Sigmoid colon (tissue), 7 donors: Measurements from ENCODE around the gene SERPINB11. TPM values are rescaled to one million over a fixed set of nuclear protein-coding genes. Genes with fewer than 3 reads are reported as not detected.
"Not testable (repeated sequence)": the region's sequence is repeated elsewhere in the genome, so short reads cannot be mapped to it uniquely, and the experiment has no call there.

Experiments
- DNase-seq: peaks from one replicate; pipeline ENCODE4 v3.0.0-alpha.2; 2019
- H3K27ac ChIP-seq, 4 donors: fragments of 200-600 bp; sonication (generic); one replicate each; pipeline ENCODE4 v1.5.1; 2016 to 2019; ENCODE audit warnings: mild to moderate bottlenecking in 1 of 4
- H3K27me3 ChIP-seq, 3 donors: fragments of 200-600 bp; sonication (generic); one replicate each; pipeline ENCODE4 v1.5.1; 2019; ENCODE audit warnings: mild to moderate bottlenecking in 1 of 3
- H3K36me3 ChIP-seq, 4 donors: fragments of 200-600 bp; sonication (generic); one replicate each; pipeline ENCODE4 v1.5.1; 2016 to 2019
- H3K4me1 ChIP-seq, 4 donors: fragments of 200-600 bp; sonication (generic); one replicate each; pipeline ENCODE4 v1.5.1; 2017 to 2019
- H3K4me3 ChIP-seq, 4 donors: fragments of 200-600 bp; sonication (generic); one replicate each; pipeline ENCODE4 v1.5.1; 2017 to 2019; ENCODE audit warnings: mild to moderate bottlenecking in 2 of 4, moderate library complexity in 1 of 4
- H3K9me3 ChIP-seq, 4 donors: fragments of 200-600 bp in 3 of 4; sonication (generic) in 3 of 4; one replicate each; pipeline versions ENCODE4 v1.5.1 to v1.6.1; 2013 to 2019
- EP300 ChIP-seq, 4 donors: sonication (generic); formaldehyde crosslinking; IDR thresholded peaks; one replicate each; pipeline ENCODE4 v1.6.1; 2017; ENCODE audit warnings: antibody characterized with exemption in 4 of 4
- POLR2A ChIP-seq, 2 donors: fragments of 450-650 bp; IDR thresholded peaks; one replicate each; pipeline ENCODE4 v1.6.1; 2016; ENCODE audit warnings: antibody characterized with exemption in 2 of 2, mild to moderate bottlenecking in 2 of 2, moderate library complexity in 2 of 2
- POLR2AphosphoS5 ChIP-seq, 4 donors: sonication (generic); formaldehyde crosslinking; IDR thresholded peaks; one replicate each; pipeline ENCODE4 v1.6.1; 2017; ENCODE audit warnings: antibody characterized with exemption in 4 of 4
- WGBS, 2 donors: extraction: QIAGEN DNeasy Blood & Tissue Kit; methylation state at CpG; one replicate each; pipeline ENCODE4 v1.1.7; 2013; 5-methylcytosine and 5-hydroxymethylcytosine counted together
- intact Hi-C: fragments of 100-400 bp; cut with DNase I; formaldehyde crosslinking; loops from one replicate; pipeline ENCODE4 v1.15.1; 2023
- polyA plus RNA-seq, 3 donors: library from polyadenylated mRNA; stranded (reverse); fragments of 200-250 nt; gene quantifications; one replicate each; pipeline ENCODE4 v1.2.3, GENCODE V29; 2013
- total RNA-seq, 4 donors: library from RNA; depleted of rRNA; stranded (reverse); fragments of >200 nt; gene quantifications; one replicate each; pipeline ENCODE4 v1.1.0, GENCODE V29; 2016
- TF ChIP-seq, protein P1 (sequence below), 4 experiments: fragments of 450-650 bp in 3 of 4; fragments of 200-600 bp in 1 of 4; IDR thresholded peaks; one replicate each; pipeline ENCODE4 v1.5.1; 2016 to 2019; ENCODE audit warnings: antibody characterized with exemption in 4 of 4, mild to moderate bottlenecking in 3 of 4, moderate library complexity in 2 of 4
- donor health status: healthy with polysubstance abuse.
- donor health status: Bipolar disorder and iron deficiency.
- donor health status: healthy.

SERPINB11 gene
- total and polyA plus RNA-seq, 7 donors, result not detected

- H3K9me3 ChIP-seq, result peaks cover 0 to 7% (median 0%) of the 10 kb centered on the region in 4 donors
- H3K4me3 ChIP-seq, result no peak overlapping the region
- no peak for DNase-seq
- no peak for TF ChIP-seq POLR2A (IDR thresholded peaks at IDR 0.05)
- TF ChIP-seq EP300 (IDR thresholded peaks at IDR 0.05), result no peak
- TF ChIP-seq, protein P1, sequence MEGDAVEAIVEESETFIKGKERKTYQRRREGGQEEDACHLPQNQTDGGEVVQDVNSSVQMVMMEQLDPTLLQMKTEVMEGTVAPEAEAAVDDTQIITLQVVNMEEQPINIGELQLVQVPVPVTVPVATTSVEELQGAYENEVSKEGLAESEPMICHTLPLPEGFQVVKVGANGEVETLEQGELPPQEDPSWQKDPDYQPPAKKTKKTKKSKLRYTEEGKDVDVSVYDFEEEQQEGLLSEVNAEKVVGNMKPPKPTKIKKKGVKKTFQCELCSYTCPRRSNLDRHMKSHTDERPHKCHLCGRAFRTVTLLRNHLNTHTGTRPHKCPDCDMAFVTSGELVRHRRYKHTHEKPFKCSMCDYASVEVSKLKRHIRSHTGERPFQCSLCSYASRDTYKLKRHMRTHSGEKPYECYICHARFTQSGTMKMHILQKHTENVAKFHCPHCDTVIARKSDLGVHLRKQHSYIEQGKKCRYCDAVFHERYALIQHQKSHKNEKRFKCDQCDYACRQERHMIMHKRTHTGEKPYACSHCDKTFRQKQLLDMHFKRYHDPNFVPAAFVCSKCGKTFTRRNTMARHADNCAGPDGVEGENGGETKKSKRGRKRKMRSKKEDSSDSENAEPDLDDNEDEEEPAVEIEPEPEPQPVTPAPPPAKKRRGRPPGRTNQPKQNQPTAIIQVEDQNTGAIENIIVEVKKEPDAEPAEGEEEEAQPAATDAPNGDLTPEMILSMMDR (IDR thresholded peaks at IDR 0.05), result no peak
- no peak for TF ChIP-seq POLR2AphosphoS5 (IDR thresholded peaks at IDR 0.05)
- intact Hi-C loops, result no loop called here
- no peaks in the 10 kb centered on the region for H3K36me3 ChIP-seq
- H3K4me1 ChIP-seq, result no peaks in the 10 kb centered on the region
- no peaks in the 10 kb centered on the region for H3K27me3 ChIP-seq
- H3K27ac ChIP-seq, result no peak overlapping the region
Observed at GRCh38 chr18:63757541-63757940, 54.8 kb downstream of the SERPINB11 start.

- Histone ChIP-seq H3K4me1 (no peaks in the 10 kb centered on the region), H3K27me3 (no peaks in the 10 kb centered on the region), H3K4me3 (no peak overlapping the region), H3K36me3 (no peaks in the 10 kb centered on the region), H3K9me3 (peaks cover 0 to 7% (median 0%) of the 10 kb centered on the region in 4 donors), H3K27ac (no peak overlapping the region)
- 72 to 81% methylated on average over 3 of the region's 3 CpGs for WGBS, 2 donors
- no peak for DNase-seq
- TF ChIP-seq POLR2AphosphoS5 (IDR thresholded peaks at IDR 0.05) (no peak), EP300 (IDR thresholded peaks at IDR 0.05) (no peak), POLR2A (IDR thresholded peaks at IDR 0.05) (no peak)
- TF ChIP-seq, protein P1 (IDR thresholded peaks at IDR 0.05), result no peak
- intact Hi-C loops, result no loop called here
Observed at GRCh38 chr18:63758615-63759240, 56.0 kb downstream of the SERPINB11 start.

DNA sequence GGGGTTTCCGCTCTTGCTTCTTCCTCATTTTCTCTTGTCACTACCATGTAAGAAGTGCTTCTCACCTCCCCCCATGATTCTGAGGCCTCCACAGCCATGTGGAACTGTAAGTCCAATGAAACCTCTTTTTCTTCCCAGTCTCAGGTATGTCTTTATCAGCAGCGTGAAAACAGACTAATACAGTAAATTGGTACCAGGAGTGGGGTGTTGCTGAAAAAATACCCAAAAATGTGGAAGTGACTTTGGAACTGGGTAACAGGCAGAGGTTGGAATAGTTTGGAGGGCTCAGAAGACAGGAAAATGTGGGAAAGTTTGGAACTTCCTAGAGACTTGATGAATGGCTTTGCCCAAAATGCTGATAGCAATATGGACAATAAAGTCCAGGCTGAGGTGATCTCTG, 57.0 kb downstream of the SERPINB11 start:
- intact Hi-C loops, H3K27me3 ChIP-seq, DNase-seq, H3K4me1 ChIP-seq, H3K9me3 ChIP-seq, H3K36me3 ChIP-seq, H3K27ac ChIP-seq, H3K4me3 ChIP-seq: not testable (repeated sequence)
- WGBS, 2 donors, result 97 to 98% methylated on average over 2 of the region's 2 CpGs

- intact Hi-C loops, result no loop called here
- 87 to 91% methylated on average over 1 of the region's 1 CpG for WGBS, 2 donors
- TF ChIP-seq POLR2A (IDR thresholded peaks at IDR 0.05) (no peak), EP300 (IDR thresholded peaks at IDR 0.05) (no peak), POLR2AphosphoS5 (IDR thresholded peaks at IDR 0.05) (no peak)
- TF ChIP-seq, protein P1 (IDR thresholded peaks at IDR 0.05), result no peak
Observed at GRCh38 chr18:63762518-63762917, 59.8 kb downstream of the SERPINB11 start.

GRCh38 chr18:63763831-63764600, 61.3 kb downstream of the SERPINB11 start:
- 81 to 86% methylated on average over 3 of the region's 3 CpGs for WGBS, 2 donors
- TF ChIP-seq POLR2AphosphoS5 (IDR thresholded peaks at IDR 0.05), result no peak
- TF ChIP-seq, protein P1 (IDR thresholded peaks at IDR 0.05), result no peak
- TF ChIP-seq EP300 (IDR thresholded peaks at IDR 0.05), result no peak
- no peak for TF ChIP-seq POLR2A (IDR thresholded peaks at IDR 0.05)
- Histone ChIP-seq H3K9me3 (peaks cover 0 to 7% (median 0%) of the 10 kb centered on the region in 4 donors), H3K27ac (no peak overlapping the region), H3K4me3 (no peak overlapping the region), H3K4me1 (no peaks in the 10 kb centered on the region), H3K36me3 (no peaks in the 10 kb centered on the region), H3K27me3 (no peaks in the 10 kb centered on the region)
- intact Hi-C loops, result no loop called here
- no peak for DNase-seq

More at GRCh38 chr18:63762518-63762917, 59.8 kb downstream of the SERPINB11 start:
- no peak for DNase-seq
- Histone ChIP-seq H3K36me3 (no peaks in the 10 kb centered on the region), H3K27ac (no peak overlapping the region), H3K27me3 (no peaks in the 10 kb centered on the region), H3K4me3 (no peak overlapping the region), H3K4me1 (no peaks in the 10 kb centered on the region), H3K9me3 (peaks cover 0 to 7% (median 0%) of the 10 kb centered on the region in 4 donors)
